NCI-H526 treated with DMSO at 0.1 percent for 48 hours (cell line): ENCODE measurements around the gene PET100.

Experiments
- DNase-seq: peaks from one replicate; lab custom pipeline; 2025; lab: John Stamatoyannopoulos, UW

PET100 gene

DNA sequence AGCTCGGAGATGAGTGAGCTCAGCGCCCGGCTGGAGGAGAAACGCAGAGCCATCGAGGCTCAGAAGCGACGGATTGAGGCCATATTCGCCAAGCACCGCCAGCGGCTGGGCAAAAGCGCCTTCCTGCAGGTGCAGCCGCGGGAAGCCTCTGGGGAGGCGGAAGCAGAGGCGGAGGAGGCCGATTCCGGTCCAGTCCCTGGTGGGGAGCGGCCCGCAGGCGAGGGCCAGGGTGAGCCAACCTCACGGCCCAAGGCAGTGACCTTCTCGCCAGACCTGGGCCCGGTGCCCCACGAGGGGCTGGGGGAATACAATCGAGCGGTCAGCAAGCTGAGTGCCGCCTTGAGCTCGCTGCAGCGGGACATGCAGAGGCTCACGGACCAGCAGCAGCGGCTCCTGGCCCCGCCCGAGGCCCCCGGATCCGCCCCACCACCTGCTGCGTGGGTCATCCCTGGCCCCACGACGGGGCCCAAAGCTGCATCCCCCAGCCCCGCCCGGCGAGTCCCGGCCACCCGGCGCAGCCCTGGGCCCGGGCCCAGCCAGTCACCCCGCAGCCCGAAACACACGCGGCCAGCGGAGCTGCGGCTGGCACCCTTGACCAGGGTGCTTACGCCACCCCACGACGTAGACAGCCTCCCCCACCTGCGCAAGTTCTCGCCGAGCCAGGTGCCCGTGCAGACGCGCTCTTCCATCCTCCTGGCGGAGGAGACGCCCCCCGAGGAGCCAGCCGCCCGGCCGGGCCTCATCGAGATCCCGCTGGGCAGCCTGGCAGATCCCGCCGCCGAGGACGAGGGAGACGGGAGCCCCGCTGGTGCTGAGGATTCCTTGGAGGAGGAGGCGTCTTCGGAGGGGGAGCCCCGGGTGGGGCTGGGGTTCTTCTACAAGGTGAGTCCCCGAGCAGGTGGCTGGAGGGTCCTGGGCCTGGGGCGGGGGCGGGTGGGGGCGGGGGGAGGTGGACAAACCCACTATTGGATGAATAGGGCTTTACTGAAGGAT is 17.0 kb upstream of the PET100 start:
- no peak for DNase-seq

DNA sequence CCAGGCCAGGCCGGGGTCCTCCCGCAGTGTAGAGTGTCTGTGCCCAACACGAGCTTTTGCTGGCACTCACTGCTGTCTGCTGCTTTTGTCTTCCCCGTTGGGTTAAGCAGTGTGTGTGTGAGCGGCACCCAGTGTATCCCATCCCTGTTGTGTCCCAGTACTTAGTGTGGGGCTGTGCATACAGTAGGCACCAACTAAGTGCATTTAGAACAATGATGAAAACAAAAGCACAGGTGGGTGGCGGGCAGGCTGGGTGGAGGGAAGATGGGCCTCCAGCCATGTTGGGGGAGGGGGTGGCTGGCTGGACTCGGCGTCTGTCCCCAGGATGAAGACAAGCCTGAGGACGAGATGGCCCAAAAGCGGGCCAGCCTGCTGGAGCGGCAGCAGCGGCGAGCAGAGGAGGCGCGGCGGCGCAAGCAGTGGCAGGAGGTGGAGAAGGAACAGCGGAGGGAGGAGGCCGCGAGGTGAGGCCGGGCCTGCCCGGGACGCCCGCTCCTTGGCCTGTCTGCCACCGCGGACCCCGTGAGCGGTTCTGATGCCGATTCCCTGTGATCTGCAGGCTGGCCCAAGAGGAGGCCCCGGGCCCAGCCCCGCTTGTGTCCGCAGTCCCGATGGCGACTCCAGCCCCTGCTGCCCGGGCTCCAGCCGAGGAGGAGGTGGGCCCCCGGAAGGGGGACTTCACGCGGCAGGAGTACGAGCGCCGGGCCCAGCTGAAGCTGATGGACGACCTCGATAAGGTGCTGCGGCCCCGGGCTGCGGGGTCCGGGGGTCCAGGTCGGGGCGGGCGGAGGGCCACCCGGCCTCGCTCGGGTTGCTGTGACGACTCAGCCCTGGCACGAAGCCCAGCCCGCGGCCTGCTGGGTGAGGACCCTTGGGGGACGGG is 14.5 kb upstream of the PET100 start:
- no peak for DNase-seq

DNA sequence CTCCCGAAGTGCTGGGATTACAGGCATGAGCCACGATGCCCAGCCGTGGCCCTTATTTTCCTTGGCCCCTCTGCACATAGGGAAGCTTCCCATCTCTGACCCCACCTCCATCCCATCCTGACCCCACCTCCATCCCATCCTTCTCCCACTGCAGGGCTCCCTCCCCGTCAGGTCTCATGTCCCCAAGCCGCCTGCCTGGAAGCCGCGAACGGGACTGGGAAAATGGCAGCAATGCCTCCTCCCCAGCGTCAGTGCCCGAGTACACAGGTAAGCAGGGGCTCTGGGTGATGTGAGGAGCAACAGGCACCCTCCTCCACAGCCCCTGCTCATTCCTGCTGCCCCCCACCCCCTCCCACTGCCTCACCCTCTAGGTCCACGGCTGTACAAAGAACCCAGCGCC is 12.4 kb upstream of the PET100 start:
- no peak for DNase-seq

DNA sequence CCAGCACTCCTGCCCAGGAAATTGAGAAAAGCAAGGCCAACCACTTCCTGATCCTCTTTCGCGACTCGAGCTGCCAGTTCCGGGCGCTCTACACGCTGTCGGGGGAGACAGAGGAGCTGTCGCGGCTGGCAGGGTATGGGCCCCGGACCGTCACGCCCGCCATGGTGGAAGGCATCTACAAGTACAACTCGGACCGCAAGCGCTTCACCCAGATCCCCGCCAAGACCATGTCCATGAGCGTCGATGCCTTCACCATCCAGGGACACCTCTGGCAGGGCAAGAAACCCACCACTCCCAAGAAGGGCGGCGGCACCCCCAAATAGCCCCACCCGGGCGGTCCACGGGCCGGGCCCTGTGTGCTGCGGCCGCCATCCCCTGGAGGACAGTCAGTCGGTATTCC is 11.9 kb upstream of the PET100 start:
- no peak for DNase-seq

DNA sequence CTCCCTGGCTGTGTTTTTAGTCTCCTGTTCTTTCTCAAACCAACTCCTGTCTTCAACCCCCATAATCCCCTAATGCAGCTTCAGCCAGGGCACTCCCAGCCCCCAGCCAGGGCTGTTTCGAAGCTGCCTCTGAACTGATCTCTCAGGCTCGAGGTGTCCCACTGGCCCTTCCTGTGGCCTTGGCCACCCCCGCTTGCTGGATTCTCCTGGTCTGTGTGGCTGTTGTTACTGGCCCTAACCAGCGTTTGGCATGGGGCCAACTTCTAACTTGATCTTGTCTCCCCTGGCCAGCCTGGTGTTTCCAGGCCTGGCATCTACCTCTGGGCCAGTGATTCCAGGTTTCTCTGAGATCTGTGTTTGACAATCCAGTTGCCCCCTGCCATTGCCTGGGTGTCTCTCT is 11.2 kb upstream of the PET100 start:
- no peak for DNase-seq

DNA sequence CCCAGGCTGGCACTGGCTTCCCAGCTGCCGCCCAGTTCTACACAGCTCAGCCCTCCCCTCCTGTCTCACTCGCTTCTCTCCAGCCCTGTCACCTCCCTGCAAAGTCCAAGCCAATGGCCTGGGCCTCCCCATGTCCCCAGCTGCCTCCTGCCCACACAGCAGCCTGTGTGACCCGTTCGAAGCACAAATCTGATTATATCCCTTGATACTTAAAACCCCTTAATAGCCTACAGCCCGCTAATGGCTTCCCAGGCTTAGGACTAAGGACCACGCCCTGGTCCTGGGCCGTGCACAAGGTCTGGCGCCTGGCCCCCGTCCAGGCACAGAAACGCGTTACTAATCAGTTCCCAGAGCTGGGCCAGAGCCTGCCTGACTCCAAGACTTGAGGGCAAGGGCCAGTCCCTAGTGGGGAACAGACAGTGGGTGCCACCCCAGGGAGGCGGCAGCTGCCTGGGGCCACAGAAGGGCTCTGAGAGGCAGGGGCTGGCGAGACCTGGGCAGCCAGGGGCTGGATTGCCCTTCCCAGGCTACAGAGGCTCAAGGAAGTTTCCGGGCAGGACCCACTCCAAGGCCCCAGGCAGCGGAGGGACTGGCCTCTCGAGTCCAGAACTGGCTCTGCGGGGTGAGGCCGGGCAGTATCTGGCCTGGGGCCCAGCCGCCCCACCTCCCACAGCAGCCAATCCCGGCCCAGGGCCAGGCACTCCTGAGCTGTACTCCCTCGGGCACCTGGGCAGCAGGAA is 10.7 kb upstream of the PET100 start:
- no peak for DNase-seq

DNA sequence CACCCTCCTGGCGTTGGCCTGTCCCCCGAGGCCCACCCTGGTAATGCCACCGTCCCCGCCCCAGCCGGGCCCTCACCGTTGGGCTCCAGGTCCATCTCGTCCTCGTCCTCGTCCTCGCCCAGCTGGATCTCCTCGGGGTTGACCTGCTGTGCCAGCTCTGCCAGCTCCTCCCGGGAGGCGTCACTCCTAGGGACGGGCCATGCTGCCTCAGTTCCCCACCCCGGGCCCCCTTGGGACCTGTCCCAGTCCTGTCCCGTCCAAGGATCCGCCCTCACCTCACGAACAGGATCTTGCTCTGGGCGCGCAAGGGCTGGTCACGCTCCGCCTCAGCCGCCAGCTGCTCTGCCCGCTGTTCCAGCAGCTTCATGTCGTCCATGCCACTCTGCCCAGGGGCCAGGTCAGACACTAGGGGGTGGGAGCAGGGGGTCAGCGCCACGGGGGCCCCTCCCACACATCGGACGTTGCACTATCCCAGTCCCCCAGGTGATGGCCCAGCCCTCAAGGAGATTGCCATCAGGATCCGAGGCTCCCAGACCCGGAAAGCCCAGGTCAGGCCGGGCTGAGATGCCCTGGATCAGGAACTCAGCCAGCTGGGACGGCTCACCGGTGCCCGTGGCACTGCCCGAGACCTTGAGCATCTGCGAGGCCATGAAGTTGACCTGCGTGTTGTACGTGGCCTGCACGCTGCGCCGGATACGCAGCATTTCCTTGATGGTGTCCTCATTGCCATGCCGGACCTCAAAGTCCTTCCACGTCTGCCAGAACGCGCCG is 9.7 kb upstream of the PET100 start:
- no peak for DNase-seq

DNA sequence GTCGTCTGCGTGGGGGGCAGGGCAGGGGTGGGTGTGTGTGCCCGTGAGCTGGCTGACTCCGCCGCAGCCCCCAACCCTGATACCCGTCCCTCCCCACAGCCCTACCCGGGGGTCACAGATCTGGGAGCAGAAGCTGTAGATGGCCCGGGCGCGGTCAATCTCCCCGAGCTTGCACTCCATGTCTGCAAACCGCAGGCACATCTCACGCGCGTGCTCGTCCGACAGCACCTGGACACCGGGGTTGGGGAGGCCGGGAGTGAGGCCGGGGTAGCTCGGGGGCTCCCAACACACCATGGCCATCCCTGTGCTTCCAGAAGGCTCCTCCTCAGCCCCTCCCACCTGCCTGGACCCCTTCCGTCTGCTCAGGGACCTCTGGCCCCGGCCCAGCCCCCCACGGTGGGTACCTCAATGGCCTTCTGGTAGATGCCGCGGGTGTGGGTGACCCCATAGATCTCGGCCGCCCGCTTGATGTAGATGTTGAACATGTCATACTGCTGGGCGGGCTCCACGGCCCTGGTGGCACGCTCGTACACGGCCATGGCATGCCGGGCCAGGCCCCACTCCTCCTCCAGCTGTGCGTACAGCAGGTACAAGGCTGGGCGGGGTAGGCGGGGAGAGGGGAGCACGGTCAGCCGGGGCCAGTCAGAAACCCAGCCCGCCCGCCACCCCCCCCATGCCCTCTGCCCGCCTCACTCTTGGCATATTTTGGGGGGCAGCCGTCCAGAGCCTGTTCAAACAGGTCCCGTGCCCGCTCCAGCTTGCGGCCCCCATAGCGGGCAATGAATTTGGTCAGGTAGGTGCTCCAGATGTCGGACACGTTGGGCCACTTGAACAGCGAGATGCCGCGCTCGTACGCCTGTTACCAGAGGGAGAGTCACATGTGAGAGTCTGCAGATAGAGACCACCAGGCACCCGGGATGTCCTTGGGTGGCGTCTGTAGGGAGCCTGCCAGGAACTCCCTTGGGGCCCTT is 8.9 kb upstream of the PET100 start:
- DNase-seq: no peak

DNA sequence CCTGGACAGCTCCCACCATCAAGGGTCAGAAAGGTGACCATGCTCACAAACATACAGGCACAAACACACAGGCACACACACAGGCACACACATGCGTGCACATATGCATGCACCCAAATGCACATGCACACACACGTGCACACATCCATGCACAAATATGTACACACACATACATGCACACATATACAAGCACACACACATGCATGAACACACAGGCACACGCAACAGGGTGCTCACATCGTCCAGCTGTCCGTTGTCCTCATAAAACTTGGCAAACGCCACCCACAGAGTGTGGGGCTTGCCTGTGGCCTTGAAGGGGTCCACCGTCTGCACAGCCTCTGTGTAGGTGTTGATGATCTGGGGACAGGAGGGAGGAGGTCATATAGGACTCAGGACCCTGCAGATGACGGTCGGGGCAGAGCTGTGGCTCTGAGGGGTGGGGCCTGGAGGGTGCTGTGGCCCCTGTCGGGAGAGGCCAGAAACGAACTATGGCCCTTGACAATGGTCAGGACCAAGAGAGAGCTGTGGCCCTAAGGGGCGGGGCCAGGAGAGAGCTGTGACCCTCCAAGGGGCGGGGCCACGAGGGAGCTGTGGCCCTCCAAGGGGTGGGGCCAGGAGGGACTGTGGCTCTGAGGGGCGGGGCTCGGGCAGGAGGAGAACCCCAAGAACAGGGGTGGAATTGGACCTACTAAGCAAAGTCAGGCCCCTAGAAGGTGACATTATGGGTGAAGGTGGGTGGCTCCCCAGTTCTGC is 6.5 kb upstream of the PET100 start:
- DNase-seq: no peak

DNA sequence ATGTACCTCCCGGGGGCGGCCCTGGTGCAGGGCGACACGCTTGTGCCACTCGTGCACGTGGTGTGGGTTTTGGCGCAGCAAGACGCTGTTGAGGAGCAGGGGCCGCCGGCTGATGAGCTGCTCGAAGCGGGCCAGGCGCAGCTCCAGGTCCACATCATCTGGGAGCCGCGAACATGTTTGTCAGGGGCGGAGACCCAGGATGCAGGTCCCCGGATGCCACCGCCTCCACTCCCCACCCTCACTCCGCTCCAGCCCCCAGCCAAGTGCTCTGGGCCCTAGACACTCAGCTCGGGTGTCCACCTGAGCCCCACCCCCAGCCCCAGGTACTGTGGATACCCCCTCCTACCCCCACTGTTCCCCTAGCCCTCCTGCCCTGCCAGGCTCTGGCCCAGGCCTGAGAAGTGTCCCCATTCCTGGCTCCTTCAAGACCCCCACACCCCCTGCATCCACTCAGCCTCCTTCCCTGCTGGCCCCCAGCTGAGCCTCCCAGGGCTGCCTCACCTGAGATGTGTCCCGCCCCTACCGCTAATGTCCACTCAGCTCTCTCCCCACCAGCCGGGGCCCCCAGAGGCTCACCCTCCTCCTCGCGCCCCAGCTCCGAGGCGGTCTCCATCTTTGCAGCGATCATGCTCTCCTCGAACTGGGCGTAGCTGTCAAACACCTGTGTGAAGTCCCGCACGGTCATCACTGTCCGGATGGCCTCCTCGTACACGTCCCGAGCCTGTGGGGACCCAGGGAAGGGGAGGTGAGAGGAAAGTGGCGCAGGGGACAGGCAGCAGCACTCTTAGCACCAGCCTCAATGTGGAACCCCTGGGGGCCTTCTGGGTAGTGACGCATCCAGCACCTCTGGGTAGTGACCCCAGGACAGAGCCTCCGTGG is 5.6 kb upstream of the PET100 start:
- no peak for DNase-seq

DNA sequence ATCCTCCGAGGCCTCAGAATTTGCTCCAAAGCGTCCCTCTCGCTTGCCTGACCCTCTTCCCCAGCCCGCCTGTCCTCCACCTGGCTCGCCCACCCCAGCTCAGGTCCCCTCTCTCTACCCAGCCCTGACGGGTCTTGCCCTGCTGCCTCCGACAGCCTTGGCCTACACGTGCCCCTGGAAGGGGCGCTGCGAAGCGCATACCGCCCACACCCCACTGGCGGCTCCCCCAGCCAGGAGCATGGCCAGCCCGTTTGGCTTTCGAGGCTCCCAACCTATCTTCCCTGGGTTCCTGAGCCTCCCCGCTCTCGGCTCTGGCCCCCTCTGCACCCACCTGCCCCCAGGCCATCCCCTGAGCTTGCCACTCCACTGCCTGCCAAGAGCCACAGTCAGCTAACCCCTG is 4.8 kb upstream of the PET100 start:
- no peak for DNase-seq

DNA sequence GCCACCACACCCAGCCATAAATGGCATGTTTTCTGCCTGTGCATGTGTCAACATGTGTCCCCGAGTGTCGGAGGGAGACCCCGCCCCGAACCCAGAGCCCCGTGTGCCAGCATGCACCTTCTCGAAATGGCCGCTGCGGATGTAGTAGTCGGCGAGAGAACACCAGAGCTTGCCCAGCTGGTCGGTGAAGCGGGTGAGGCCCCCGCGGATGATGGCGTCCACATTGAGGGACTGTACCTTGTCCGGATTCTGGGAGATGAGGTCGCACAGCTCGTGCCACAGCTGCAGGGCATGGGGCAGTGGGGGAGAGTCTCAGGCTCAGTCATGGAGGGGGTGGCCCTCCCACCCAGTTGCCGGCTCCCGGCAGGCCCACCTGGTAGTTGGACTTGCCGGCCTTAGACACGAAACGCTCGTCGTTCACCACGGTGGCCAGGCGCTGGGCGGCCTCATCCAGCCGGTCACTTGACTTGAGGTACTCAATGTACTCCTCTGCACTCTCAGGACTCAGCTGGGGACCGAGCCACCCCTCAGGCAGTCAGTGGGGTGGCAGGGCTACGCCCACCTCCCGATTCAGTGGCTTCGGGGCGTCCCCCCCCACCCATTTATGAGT is 3.7 kb upstream of the PET100 start:
- no peak for DNase-seq

DNA sequence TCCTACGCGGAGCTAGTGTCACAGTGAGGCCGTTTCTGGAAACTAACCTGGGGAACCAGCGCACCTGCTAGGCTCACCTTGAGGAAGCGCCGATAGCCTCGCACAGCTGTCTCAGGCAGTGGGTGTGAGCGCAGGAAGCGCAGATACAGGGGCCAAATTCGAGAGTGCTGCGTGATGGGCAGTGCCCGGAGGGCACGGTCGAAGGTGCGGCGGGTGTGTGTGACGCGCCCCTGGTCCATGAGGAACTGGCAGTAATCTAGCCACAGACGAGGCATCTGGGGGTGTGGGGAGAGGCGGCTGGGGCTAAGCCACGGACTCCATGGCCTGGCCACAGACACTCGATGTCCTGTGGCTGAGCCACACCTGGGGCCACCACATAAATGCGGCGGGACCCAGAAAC is 2.4 kb upstream of the PET100 start:
- DNase-seq: no peak

DNA sequence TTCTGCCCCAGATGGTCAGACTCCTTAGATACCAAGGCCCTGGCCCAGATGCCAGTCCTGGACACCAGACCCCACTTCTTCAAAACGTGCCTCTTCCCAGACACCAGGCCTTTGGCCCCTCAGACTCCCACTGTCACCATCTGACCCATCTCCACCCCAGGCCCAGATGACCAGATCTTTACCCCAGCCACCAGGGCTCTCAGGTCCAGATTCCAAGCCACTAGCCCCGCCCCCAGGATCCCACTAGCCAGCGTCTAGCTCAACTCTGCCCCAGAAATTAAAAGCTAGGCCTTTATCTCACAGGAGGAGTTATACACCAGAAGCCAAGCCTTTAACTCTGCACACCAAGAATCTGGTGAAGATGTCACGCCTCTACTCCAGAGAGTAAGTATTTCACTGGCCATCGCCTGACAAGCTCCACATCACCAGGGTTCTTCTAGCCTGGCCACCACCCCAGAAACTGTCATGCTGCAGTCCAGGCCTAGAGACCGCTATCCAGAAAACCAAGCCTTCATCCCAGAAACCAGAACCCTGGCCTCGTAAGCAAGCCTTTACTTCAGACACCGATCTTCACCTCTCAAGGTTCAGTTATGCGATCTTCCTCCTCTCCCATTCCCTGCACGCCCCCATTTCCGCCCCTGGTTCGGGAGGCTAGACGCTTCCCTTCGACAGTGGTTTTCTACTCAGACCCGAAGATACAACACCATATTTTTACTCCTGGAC is 843 bp upstream of the PET100 start:
- DNase-seq: no peak

DNA sequence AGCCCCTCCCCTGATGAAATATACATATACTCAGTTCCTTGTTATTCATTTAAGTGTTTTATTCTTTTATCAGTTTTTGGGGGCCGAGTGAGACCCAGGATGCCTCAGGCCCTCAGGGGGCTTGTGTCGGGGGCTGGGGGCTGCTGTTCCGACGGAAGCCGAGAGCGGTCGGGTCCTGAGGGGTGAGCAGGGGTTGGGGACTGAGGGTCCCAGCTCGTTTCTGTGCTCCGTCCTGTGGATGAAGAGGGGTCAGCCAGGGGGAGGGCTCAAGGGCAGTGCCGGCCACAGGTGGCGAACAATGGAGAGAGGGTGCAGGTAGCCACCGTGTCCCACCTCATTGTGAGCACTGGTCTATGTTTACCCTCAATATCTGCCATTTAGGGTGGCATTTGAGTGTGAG is 2.0 kb downstream of the PET100 start:
- no peak for DNase-seq

DNA sequence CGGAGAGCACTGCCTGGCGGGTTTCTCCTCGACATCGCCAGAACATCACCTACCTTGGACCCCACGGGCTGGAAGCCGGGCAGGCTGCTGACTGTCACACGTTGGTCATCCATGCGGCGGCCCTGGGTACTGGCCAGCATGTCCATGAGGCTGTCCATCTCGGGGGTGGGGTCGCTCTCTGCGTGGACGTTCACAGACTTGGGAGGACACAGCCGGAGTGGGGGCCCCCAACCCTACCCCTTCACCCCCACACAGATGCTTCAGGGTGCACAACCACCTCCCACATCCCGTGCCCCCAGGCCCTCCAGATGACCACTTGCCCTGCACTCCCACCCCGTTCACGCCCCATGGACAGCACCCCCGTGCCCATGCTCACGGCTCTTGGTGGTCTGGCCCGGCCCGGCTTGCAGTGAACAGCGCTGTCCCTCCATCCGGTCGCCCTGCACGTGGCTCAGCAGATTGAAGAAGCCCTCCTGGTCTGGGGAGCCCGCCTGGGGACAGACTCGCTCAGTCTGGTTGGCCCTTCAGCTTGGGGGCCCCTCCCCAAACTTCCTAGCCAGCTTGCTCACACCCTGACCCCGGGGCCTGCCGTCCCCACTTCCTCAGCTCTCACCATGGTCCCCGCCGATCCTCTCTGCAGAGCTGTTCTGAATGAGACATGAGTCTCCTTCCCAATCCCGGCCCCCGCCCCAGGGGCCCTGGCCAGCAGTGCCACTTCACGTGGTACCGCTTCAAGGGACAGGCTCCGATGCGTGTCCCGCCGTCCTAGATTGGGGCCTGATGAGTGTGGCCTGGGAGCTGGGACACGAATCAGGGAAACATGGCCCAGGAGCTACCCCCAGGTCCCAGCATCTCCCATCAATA is 3.0 kb downstream of the PET100 start:
- no peak for DNase-seq
